ENCODE data around the gene KCNA10.

GRCh38 chr1:110529011-110529410 lies 10.0 kb upstream of the KCNA10 start:
- TF ChIP-seq EZH2 (IDR thresholded peaks at IDR 0.05) (no peak), POLR2A (IDR thresholded peaks at IDR 0.05; ENCODE audit: borderline replicate concordance, extremely low read depth, insufficient read depth, insufficient read length) (no peak), CEBPB (IDR thresholded peaks at IDR 0.05; ENCODE audit: low read depth) (no peak), CTCF (IDR thresholded peaks at IDR 0.05 in 2 of 3, conservative IDR thresholded peaks at IDR 0.05 in 1 of 3; ENCODE audit: borderline replicate concordance in 1 of 3, insufficient read depth in 1 of 3, low read depth in 2 of 3, low read length in 2 of 3) (no peak), ZFX (IDR thresholded peaks at IDR 0.05) (no peak), EZH2phosphoT487 (IDR thresholded peaks at IDR 0.05; ENCODE audit: borderline replicate concordance) (no peak), REST (IDR thresholded peaks at IDR 0.05; ENCODE audit: low read depth) (no peak)
